Muscle of leg (tissue), 11 donors: ENCODE measurements around the gene GRIN1. TPM values are rescaled to one million over a fixed set of nuclear protein-coding genes. Genes with fewer than 3 reads are reported as not detected.

ENCODE experiments used
- DNase-seq: peaks from one replicate; pipeline ENCODE4 v3.0.0; 2013
- H3K27ac ChIP-seq: one replicate; pipeline ENCODE4 v1.5.1; 2013; ENCODE audit warnings: mild to moderate bottlenecking, low read length, control low read depth
- H3K27me3 ChIP-seq: one replicate; pipeline ENCODE4 v1.6.1; 2013; ENCODE audit warnings: low read length; ENCODE audit not compliant: control insufficient read depth, insufficient read depth
- H3K36me3 ChIP-seq: one replicate; pipeline ENCODE4 v1.6.1; 2013; ENCODE audit warnings: low read length; ENCODE audit not compliant: control insufficient read depth, insufficient read depth
- H3K4me1 ChIP-seq: one replicate; pipeline ENCODE4 v1.6.1; 2013; ENCODE audit warnings: low read length; ENCODE audit not compliant: control insufficient read depth, insufficient read depth
- H3K4me3 ChIP-seq: one replicate; pipeline ENCODE4 v1.5.1; 2013; ENCODE audit warnings: low read length, control low read depth
- H3K9me3 ChIP-seq: replicated peaks from 2 replicates; pipeline ENCODE4 v1.6.1; 2013; ENCODE audit warnings: low read depth, low read length; ENCODE audit not compliant: control insufficient read depth
- WGBS: methylation state at CpG from one replicate; pipeline ENCODE4 v1.1.5; 2013; ENCODE audit warnings: missing lambda C conversion rate; ENCODE audit not compliant: insufficient coverage; 5-methylcytosine and 5-hydroxymethylcytosine counted together
- polyA plus RNA-seq, 8 donors: library from polyadenylated mRNA; unstranded; fragments of 120-200 nt; gene quantifications; one replicate each; pipeline versions ENCODE4 v1.2.1 to v1.2.3, GENCODE V29; 2013; ENCODE audit warnings: inconsistent platforms in 1 of 8, low replicate concordance in 1 of 8; ENCODE audit not compliant: insufficient read length in 8 of 8, insufficient read depth in 1 of 8
- total RNA-seq: library from RNA; stranded (reverse); fragments of 120-200 nt; gene quantifications from one replicate; pipeline ENCODE4 v1.2.4, GENCODE V29; 2013

Gene GRIN1
- total and polyA plus RNA-seq, 9 donors: 0.07 to 0.17 (median 0.11) TPM; not detected in 5

DNA sequence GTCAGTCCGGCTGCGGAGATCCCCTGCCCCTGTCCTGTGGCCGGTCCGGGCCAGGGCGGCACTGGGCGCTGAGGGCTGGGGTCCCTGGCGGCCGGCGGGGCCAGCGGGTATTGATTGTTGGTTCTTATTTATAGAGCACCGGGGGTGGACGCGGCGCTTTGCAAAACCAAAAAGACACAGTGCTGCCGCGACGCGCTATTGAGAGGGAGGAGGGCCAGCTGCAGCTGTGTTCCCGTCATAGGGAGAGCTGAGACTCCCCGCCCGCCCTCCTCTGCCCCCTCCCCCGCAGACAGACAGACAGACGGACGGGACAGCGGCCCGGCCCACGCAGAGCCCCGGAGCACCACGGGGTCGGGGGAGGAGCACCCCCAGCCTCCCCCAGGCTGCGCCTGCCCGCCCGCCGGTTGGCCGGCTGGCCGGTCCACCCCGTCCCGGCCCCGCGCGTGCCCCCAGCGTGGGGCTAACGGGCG is 28.4 kb downstream of the GRIN1 start:
- Histone ChIP-seq H3K27me3 (peaks cover 91% of the 10 kb centered on the region), H3K9me3 (no peaks in the 10 kb centered on the region), H3K36me3 (no peaks in the 10 kb centered on the region), H3K4me3 (no peak overlapping the region), H3K4me1 (peaks cover 13% of the 10 kb centered on the region), H3K27ac (no peak overlapping the region)
- 43% methylated on average over 20 of the region's 44 CpGs for WGBS
- DNase-seq: no peak

- Histone ChIP-seq H3K27me3 (peaks cover 87% of the 10 kb centered on the region), H3K27ac (no peak overlapping the region), H3K9me3 (no peaks in the 10 kb centered on the region), H3K36me3 (no peaks in the 10 kb centered on the region), H3K4me3 (no peak overlapping the region), H3K4me1 (peaks cover 17% of the 10 kb centered on the region)
- 5% methylated on average over 53 of the region's 57 CpGs for WGBS
- no peak for DNase-seq
These were observed 29.0 kb downstream of the GRIN1 start for GRCh38 chr9:137167747-137168572.

- Histone ChIP-seq H3K9me3 (no peaks in the 10 kb centered on the region), H3K4me3 (no peak overlapping the region)
- 1% methylated on average over 28 of the region's 36 CpGs for WGBS
These were observed 29.6 kb downstream of the GRIN1 start for GRCh38 chr9:137168573-137168903.

GRCh38 chr9:137168904-137169856 is 30.2 kb downstream of the GRIN1 start:
- Histone ChIP-seq H3K4me3 (no peak overlapping the region), H3K36me3 (no peaks in the 10 kb centered on the region), H3K27ac (no peak overlapping the region), H3K27me3 (peaks cover 83% of the 10 kb centered on the region), H3K4me1 (peaks cover 15% of the 10 kb centered on the region), H3K9me3 (no peaks in the 10 kb centered on the region)
- WGBS: under 1% methylated on average over 124 of the region's 124 CpGs
- peak; percentile 52 for DNase-seq

More at GRCh38 chr9:137168573-137168903, 29.6 kb downstream of the GRIN1 start:
- H3K4me1 ChIP-seq: peaks cover 15% of the 10 kb centered on the region
- peaks cover 84% of the 10 kb centered on the region for H3K27me3 ChIP-seq
- no peak for DNase-seq
- H3K36me3 ChIP-seq: no peaks in the 10 kb centered on the region
- no peak overlapping the region for H3K27ac ChIP-seq

DNA sequence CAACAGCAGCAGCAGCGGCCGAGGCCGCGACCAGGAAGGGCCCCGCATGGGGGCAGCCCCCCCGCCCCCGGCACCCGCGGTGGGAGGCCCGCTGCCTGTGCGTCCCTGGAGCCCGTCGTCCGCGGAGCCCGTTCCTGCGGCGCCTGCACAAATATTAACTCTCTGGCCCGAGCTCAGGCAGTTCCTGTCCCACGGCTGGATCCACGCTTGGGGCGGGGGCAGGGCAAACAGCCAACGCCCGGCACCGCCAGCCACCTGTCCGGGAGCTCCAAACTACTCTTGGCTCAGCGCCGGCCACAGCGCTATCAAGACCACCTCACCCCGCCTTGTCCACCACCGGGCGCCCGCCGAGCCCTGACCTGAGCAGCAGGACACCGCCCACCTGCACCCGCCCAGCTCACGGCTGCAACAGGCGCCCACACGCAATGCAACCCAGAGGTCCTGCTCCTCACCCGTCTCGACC is 31.0 kb downstream of the GRIN1 start, which contains the start of gene LRRC26:
TSS of gene LRRC26 (minus strand) at position 156 of the 463 bp plus-strand sequence. CDS start at position 48, 108 bp downstream.
- peaks cover 15% of the 10 kb centered on the region for H3K4me1 ChIP-seq
- H3K36me3 ChIP-seq: no peaks in the 10 kb centered on the region
- 9% methylated on average over 39 of the region's 41 CpGs for WGBS
- H3K27me3 ChIP-seq: peaks cover 81% of the 10 kb centered on the region
- no peak for DNase-seq
- no peak within 1 kb of the TSS for H3K4me3 ChIP-seq
- no peaks in the 10 kb centered on the region for H3K9me3 ChIP-seq
- H3K27ac ChIP-seq: no peak within 1 kb of the TSS

DNA sequence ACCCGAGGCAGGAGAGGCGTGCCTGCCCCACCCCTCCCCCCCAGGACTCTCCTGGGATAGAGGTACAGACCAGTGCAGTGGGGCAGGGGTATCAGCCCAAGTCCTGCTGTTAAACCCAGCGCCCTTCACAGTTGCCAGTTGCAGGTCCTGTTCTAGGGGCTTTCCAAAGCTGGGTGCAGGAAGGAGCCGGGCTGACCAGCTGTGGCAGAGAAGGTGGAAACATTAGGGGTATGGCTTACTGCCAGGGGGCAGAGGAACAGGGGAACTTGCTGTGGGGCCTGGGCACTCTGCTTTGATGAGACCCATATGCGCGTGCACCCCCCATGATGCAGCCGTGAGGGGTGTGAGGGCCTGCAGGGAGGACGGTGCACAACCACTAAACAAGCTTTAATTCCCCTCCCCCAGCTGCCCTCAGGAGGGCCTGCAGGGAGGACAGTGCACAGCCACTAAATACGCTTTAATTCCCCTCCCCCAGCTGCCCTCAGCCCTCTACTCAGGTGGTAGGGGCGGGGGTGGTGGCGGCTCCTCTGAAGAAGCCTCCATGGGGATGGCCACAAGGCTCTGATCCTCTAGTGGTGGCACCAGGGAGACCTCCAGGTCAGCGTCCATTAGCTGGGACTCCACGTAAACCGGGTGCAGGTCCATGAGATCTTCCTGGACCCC is 31.7 kb downstream of the GRIN1 start:
- Histone ChIP-seq H3K27me3 (peaks cover 78% of the 10 kb centered on the region), H3K27ac (no peak overlapping the region), H3K4me1 (peaks cover 15% of the 10 kb centered on the region), H3K36me3 (no peaks in the 10 kb centered on the region), H3K4me3 (no peak overlapping the region), H3K9me3 (no peaks in the 10 kb centered on the region)
- no peak for DNase-seq
- WGBS: 59% methylated on average over 8 of the region's 14 CpGs

DNA sequence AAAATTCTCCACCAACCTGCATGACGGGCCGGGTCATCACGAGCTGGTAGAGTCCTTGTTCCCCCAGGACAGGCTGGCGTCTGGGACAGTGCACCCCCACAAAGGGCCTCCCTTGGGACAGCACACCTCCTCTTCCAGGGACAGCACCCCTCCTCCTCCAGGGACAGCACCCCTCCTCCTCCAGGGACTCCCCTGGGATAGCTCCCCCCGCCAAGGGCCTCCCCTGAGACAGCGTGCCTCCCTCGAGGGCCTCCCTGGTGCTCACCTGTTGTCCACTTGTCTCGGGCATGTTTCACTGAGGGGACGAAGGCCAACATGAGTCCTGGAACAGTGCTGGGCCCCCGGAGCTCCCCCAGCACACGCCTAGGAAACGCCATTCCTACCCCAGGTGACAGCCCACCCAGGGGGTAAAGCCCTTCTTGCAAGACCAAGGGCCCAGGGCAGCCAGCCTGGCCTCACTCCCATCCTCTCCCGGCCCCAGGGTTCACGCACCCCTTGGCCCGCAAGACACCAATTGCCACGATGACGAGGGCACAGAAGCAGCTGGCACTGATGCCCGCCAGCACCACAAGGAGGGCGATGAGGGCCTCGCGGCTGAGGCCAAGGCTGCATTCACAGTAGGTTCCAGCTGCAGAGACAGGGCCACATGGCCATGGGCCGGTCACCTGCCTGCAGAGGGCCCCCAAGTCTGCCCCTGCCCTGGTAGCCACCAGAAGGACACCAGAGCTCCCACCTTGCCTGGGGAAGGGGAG is 32.4 kb downstream of the GRIN1 start:
- Histone ChIP-seq H3K27me3 (peaks cover 71% of the 10 kb centered on the region), H3K9me3 (no peaks in the 10 kb centered on the region), H3K27ac (no peak overlapping the region), H3K4me3 (no peak overlapping the region), H3K4me1 (peaks cover 15% of the 10 kb centered on the region), H3K36me3 (no peaks in the 10 kb centered on the region)
- DNase-seq: no peak
- WGBS: 82% methylated on average over 22 of the region's 22 CpGs

DNA sequence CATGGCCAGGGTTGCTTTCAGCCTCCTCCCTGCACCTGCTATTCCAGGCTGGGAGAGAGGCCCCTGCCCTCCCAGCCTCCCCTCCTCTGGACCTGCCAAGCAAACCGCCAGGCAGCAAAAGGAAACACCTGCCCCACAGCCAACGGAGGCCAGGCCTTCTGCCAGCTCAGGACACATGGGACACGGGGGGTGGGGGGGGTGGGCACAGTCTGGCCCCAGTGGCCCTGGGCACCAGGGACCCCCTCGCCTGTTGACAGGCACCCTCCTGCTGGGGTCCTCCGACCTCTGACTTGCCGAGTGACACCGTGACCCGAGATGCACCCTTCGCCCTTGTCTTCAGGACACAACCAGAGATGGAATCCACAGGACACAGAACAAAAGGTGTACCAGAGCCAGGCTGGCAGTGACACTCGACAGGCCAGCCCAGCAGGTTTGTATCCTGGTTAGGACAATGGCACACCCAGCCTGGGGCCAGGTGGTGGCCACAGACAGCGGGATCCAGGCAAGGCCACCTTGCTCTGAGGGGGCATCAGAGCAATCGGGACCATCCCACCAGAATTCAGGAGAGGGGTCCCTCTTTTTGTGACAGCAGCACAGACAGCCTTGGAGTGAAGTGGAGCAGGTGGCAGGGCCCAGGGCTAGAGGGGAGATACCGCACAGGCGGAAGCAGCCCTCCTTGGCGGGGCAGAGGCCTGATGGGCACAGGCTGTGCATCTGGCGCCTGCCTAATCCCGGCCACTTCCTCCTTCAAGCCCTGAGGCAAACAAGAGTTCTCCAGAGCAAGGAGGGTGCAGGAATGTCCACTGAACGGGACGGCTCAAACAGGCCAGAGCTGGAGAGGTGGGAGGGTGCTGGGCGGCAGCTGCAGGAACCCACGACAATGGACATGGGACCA is 34.2 kb downstream of the GRIN1 start:
- peaks cover 11% of the 10 kb centered on the region for H3K36me3 ChIP-seq
- 68% methylated on average over 16 of the region's 21 CpGs for WGBS
- H3K27ac ChIP-seq: no peak overlapping the region
- H3K27me3 ChIP-seq: peaks cover 53% of the 10 kb centered on the region
- H3K4me1 ChIP-seq: peaks cover 9% of the 10 kb centered on the region
- no peak overlapping the region for H3K4me3 ChIP-seq
- no peaks in the 10 kb centered on the region for H3K9me3 ChIP-seq
- no peak for DNase-seq
